ENCODE results near the gene CREBL2.
"Not testable (repeated sequence)": the region's sequence is repeated elsewhere in the genome, so short reads cannot be mapped to it uniquely, and the experiment has no call there.

Gene CREBL2

GRCh38 chr12:12635651-12636050 lies 24.0 kb downstream of the CREBL2 start:
- DNase-seq (ENCODE audit: low read depth in 2 of 2) = no peak

GRCh38 chr12:12636641-12637040 lies 25.0 kb downstream of the CREBL2 start:
- DNase-seq (ENCODE audit: low read depth in 2 of 2) = no peak

- DNase-seq (ENCODE audit: low read depth in 2 of 2) = not testable (repeated sequence)
Observed at GRCh38 chr12:12639995-12640394, 28.3 kb downstream of the CREBL2 start.

GRCh38 chr12:12641650-12642049 lies 30.0 kb downstream of the CREBL2 start:
- no peak for DNase-seq (ENCODE audit: low read depth in 2 of 2)

- no peak for DNase-seq (ENCODE audit: low read depth in 2 of 2)
Observed at GRCh38 chr12:12642916-12643315, 31.2 kb downstream of the CREBL2 start.

GRCh38 chr12:12645485-12645884 lies 33.8 kb downstream of the CREBL2 start:
- no peak for DNase-seq (ENCODE audit: low read depth in 2 of 2)

- DNase-seq (ENCODE audit: low read depth in 2 of 2) = not testable (repeated sequence)
Observed at GRCh38 chr12:12645968-12646367, 34.3 kb downstream of the CREBL2 start.

- DNase-seq (ENCODE audit: low read depth in 2 of 2) = no peak
Observed at GRCh38 chr12:12646483-12647072, 34.9 kb downstream of the CREBL2 start.

GRCh38 chr12:12648284-12648683 lies 36.6 kb downstream of the CREBL2 start:
- DNase-seq (ENCODE audit: low read depth in 2 of 2) = no peak

- no peak for DNase-seq (ENCODE audit: low read depth in 2 of 2)
Observed at GRCh38 chr12:12648951-12649650, 37.4 kb downstream of the CREBL2 start.

- DNase-seq (ENCODE audit: low read depth in 2 of 2) = no peak
Observed at GRCh38 chr12:12651752-12652151, 40.1 kb downstream of the CREBL2 start.

- not testable (repeated sequence) for DNase-seq (ENCODE audit: low read depth in 2 of 2)
Observed at GRCh38 chr12:12652704-12653103, 41.0 kb downstream of the CREBL2 start.

- no peak for DNase-seq (ENCODE audit: low read depth in 2 of 2)
Observed at GRCh38 chr12:12653922-12654321, 42.2 kb downstream of the CREBL2 start.

GRCh38 chr12:12654691-12655460 lies 43.2 kb downstream of the CREBL2 start:
- DNase-seq (ENCODE audit: low read depth in 2 of 2) = no peak

GRCh38 chr12:12660201-12660600 lies 48.5 kb downstream of the CREBL2 start:
- DNase-seq (ENCODE audit: low read depth in 2 of 2) = no peak

GRCh38 chr12:12661086-12661856 lies 49.6 kb downstream of the CREBL2 start:
- DNase-seq (ENCODE audit: low read depth in 2 of 2) = no peak

GRCh38 chr12:12663644-12664294 lies 52.1 kb downstream of the CREBL2 start:
- DNase-seq (ENCODE audit: low read depth in 2 of 2) = no peak

- no peak for DNase-seq (ENCODE audit: low read depth in 2 of 2)
Observed at GRCh38 chr12:12665194-12665593, 53.5 kb downstream of the CREBL2 start.

- no peak for DNase-seq (ENCODE audit: low read depth in 2 of 2)
Observed at GRCh38 chr12:12668005-12668404, 56.3 kb downstream of the CREBL2 start.

- no peak for DNase-seq (ENCODE audit: low read depth in 2 of 2)
Observed at GRCh38 chr12:12669020-12669419, 57.3 kb downstream of the CREBL2 start.

- no peak for DNase-seq (ENCODE audit: low read depth in 2 of 2)
Observed at GRCh38 chr12:12671850-12672660, 60.4 kb downstream of the CREBL2 start.

All from stimulated activated CD4-positive, alpha-beta T cell treated with anti-CD3 and anti-CD28 coated beads, Interleukin-12 subunit alpha, Interleukin-12 subunit beta, amount 100 ng/mL, for 24 hours (primary cell).